Lung microvascular endothelial cell (primary cell): ENCODE results near the gene RAB31. TPM values are rescaled to one million over a fixed set of nuclear protein-coding genes. Genes with fewer than 3 reads are reported as not detected.

Experiments used
- DNase-seq, 2 donors: peaks; one replicate each; pipeline versions ENCODE4 v3.0.0 to v3.0.0-alpha.2; 2010; ENCODE audit warnings: low read depth in 2 of 2
- total RNA-seq: library from RNA; depleted of rRNA; stranded (reverse); fragments of >200 nt; gene quantifications from 2 replicates; pipeline ENCODE4 v1.2.1, GENCODE V29; 2014

Gene RAB31
- total RNA-seq, 1 donor from 2014 or later, result 44.0 TPM

GRCh38 chr18:9911226-9911625 lies 203.1 kb downstream of the RAB31 start:
- DNase-seq, result no peak

Other genes with a start within 250 kb of the RAB31 start
- gene RALBP1, start 232.8 kb upstream of the RAB31 start, total RNA-seq, result 47.3 and 63.3 TPM in 2 replicates
- gene PPP4R1, start 93.7 kb upstream of the RAB31 start, total RNA-seq, result 84.8 and 134 TPM in 2 replicates
- gene TXNDC2, start 177.7 kb downstream of the RAB31 start, total RNA-seq, result under 0.01 TPM in 1 of 2 replicates, not detected in the other
- 73.7 and 99.8 TPM in 2 replicates for gene VAPA, start 205.7 kb downstream of the RAB31 start, total RNA-seq